Testis (tissue), 3 donors: ENCODE results near the gene NOS1AP. TPM values are rescaled to one million over a fixed set of nuclear protein-coding genes. Genes with fewer than 3 reads are reported as not detected.

Experiments
- DNase-seq: peaks from one replicate; pipeline ENCODE4 v3.0.0-alpha.2; 2019
- H3K27ac ChIP-seq, 2 donors: fragments of 200-600 bp; sonication (generic); one replicate each; pipeline ENCODE4 v1.5.1; 2019
- H3K27me3 ChIP-seq: fragments of 200-600 bp; sonication (generic); one replicate; pipeline ENCODE4 v1.5.1; 2019
- H3K36me3 ChIP-seq: fragments of 200-600 bp; sonication (generic); one replicate; pipeline ENCODE4 v1.5.1; 2017; ENCODE audit warnings: low read depth; ENCODE audit errors: missing control alignments
- H3K4me1 ChIP-seq: fragments of 200-600 bp; sonication (generic); one replicate; pipeline ENCODE4 v1.5.1; 2019
- H3K4me3 ChIP-seq, 2 donors: fragments of 200-600 bp; sonication (generic); one replicate each; pipeline ENCODE4 v1.5.1; 2017 to 2019
- H3K9me3 ChIP-seq: fragments of 200-600 bp; sonication (generic); one replicate; pipeline ENCODE4 v1.5.1; 2017
- POLR2A ChIP-seq: fragments of 450-650 bp; IDR thresholded peaks from one replicate; pipeline ENCODE4 v1.6.1; 2017; ENCODE audit warnings: antibody characterized with exemption, mild to moderate bottlenecking, moderate library complexity
- WGBS, 2 donors: methylation state at CpG; one replicate each; pipeline ENCODE4 v1.1.5; 2018; 5-methylcytosine and 5-hydroxymethylcytosine counted together
- intact Hi-C: fragments of 100-400 bp; cut with DNase I; formaldehyde crosslinking; loops from one replicate; pipeline ENCODE4 v1.15.1; 2023; ENCODE audit warnings: low total_unique reads
- polyA plus RNA-seq: library from polyadenylated mRNA; stranded (reverse); fragments of 350-450 nt; fragmentation: Illumina TruSeq; extraction: RNeasy Lipid Tissue Mini Kit (QIAGEN cat#74804); gene quantifications from one replicate; pipeline ENCODE4 v1.2.3, GENCODE V29; 2014; ENCODE audit warnings: low read depth, low replicate concordance; ENCODE audit not compliant: insufficient read depth
- total RNA-seq, 2 donors: library from RNA; depleted of rRNA; stranded (reverse); fragments of >200 nt; gene quantifications; one replicate each; pipeline ENCODE4 v1.2.3, GENCODE V29; 2016
- TF ChIP-seq, protein P1 (sequence below), 3 experiments: fragments of 450-650 bp in 2 of 3; fragments of 200-600 bp in 1 of 3; sonication (generic) in 1 of 3; IDR thresholded peaks; one replicate each; pipeline ENCODE4 v1.5.1; 2016 to 2019; ENCODE audit warnings: antibody characterized with exemption in 3 of 3, mild to moderate bottlenecking in 2 of 3, moderate library complexity in 1 of 3

The NOS1AP gene
- total and polyA plus RNA-seq, 3 donors from 2014 or later = 2.1 to 5.1 (median 4.1) TPM

DNA sequence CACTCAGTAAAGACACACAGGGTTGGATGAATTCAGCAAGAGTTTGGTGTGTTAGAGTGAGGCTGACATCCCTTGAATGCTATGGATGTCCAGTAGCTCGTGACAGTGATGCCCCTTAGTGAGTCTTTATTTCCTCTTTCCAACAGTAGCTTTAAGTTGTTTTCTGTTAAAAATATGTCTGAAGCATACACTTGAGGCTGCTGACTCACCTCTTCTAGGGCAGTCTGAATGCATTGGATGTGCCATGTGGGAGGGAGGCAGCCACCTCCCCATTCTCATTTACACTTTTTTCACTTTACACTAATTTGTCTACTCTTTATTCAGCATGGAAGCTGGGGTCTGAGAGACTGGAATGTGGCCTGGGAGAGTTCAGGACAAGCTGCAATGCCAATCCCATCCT lies 17.6 kb downstream of the NOS1AP start:
- no peaks in the 10 kb centered on the region for H3K27me3 ChIP-seq
- no peaks in the 10 kb centered on the region for H3K9me3 ChIP-seq
- H3K4me3 ChIP-seq = no peak overlapping the region
- H3K27ac ChIP-seq = no peak overlapping the region
- no peak for DNase-seq
- TF ChIP-seq, protein P1, sequence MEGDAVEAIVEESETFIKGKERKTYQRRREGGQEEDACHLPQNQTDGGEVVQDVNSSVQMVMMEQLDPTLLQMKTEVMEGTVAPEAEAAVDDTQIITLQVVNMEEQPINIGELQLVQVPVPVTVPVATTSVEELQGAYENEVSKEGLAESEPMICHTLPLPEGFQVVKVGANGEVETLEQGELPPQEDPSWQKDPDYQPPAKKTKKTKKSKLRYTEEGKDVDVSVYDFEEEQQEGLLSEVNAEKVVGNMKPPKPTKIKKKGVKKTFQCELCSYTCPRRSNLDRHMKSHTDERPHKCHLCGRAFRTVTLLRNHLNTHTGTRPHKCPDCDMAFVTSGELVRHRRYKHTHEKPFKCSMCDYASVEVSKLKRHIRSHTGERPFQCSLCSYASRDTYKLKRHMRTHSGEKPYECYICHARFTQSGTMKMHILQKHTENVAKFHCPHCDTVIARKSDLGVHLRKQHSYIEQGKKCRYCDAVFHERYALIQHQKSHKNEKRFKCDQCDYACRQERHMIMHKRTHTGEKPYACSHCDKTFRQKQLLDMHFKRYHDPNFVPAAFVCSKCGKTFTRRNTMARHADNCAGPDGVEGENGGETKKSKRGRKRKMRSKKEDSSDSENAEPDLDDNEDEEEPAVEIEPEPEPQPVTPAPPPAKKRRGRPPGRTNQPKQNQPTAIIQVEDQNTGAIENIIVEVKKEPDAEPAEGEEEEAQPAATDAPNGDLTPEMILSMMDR (IDR thresholded peaks at IDR 0.05) = no peak
- TF ChIP-seq POLR2A = no peak
- WGBS, 2 donors = 91 to 97% methylated on average over 1 of the region's 1 CpG
- intact Hi-C loops = no loop called here
- no peaks in the 10 kb centered on the region for H3K36me3 ChIP-seq
- H3K4me1 ChIP-seq = peaks cover 1% of the 10 kb centered on the region

DNA sequence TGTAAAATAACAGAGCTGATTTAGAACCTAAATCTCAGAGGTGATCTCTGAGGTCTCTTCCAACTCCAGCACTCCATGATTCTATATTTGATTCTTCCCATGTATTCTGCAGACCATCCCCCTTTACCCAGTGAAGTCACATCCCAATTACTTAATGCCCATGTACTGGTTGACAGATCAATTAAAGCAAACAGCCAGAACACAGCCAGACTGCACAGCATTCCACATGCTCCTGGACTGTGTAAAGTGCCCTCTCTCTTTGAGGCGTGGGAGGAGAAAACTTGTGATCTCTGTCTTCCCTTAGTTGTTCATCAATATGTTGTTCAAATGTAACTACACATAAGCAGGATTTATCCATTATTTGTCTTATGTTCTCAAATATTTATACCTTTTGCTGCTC lies 18.1 kb downstream of the NOS1AP start:
- Histone ChIP-seq H3K4me3 (no peak overlapping the region), H3K27ac (no peak overlapping the region), H3K27me3 (no peaks in the 10 kb centered on the region), H3K4me1 (peaks cover 3% of the 10 kb centered on the region), H3K36me3 (no peaks in the 10 kb centered on the region), H3K9me3 (no peaks in the 10 kb centered on the region)
- TF ChIP-seq, protein P1 (IDR thresholded peaks at IDR 0.05) = no peak
- no peak for TF ChIP-seq POLR2A
- 64 to 97% methylated on average over 1 of the region's 1 CpG for WGBS, 2 donors
- no peak for DNase-seq
- intact Hi-C loops = no loop called here

DNA sequence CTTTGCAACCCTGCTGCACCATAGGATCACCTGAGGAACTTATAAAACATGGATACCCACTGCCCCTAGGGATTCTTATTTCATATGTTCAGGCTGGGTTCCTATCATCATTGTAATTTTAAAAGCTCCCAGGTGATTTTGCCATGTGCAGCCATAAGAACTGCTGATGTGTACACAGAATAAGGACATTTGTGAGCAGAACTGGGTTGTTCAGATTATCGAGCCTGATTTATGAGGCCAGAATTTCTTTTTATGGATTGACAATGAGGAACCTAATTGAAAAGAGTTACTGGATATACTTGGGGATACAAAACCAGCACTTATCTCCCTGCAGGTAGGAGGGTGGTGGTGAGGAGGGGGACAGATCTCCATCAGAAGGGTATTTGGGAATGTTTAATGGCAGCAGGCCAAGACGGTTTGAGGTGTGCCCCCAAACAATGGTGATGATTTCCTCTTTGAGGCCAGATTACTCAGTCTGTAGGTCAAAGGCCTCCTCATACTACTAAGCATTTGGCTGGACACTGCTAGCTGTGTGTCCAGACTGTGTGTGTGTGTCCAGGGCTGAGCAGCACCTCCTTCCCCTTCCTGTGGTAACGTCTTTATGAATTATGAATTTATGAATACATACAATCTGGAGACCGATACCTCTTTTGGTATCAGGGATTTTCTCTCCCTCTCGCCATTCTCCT lies 18.9 kb downstream of the NOS1AP start:
- WGBS, 2 donors = 86 to 89% methylated on average over 5 of the region's 5 CpGs

DNA sequence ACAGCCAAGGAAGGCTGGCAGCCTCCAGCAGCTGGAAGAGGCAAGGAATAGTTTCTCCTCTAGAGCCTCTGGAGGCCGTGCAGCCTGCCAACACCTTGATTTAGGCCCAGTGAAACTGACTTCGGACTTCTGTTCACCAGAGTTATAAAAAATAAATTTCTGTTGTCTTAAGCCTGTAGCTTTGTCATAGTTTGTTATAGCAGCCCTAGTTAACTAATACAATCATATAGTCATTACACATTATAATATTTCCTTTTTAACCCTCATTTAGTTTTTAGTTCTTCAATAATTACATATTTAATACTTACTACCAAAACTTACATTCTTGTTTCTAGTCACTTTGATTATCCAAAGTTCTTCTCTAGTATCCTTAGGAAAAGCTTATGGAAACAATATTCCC lies 20.3 kb downstream of the NOS1AP start:
- 87 to 91% methylated on average over 2 of the region's 2 CpGs for WGBS, 2 donors
- no peak for TF ChIP-seq POLR2A
- TF ChIP-seq, protein P1 (IDR thresholded peaks at IDR 0.05) = no peak
- Histone ChIP-seq H3K27me3 (no peaks in the 10 kb centered on the region), H3K9me3 (no peaks in the 10 kb centered on the region), H3K27ac (no peak overlapping the region), H3K4me3 (no peak overlapping the region), H3K36me3 (no peaks in the 10 kb centered on the region), H3K4me1 (peaks cover 3% of the 10 kb centered on the region)
- DNase-seq = no peak
- intact Hi-C loops = no loop called here

More for the DNA sequence above, 18.9 kb downstream of the NOS1AP start:
- intact Hi-C loops = no loop called here
- TF ChIP-seq POLR2A = no peak
- TF ChIP-seq, protein P1 (IDR thresholded peaks at IDR 0.05) = no peak
- no peaks in the 10 kb centered on the region for H3K36me3 ChIP-seq
- H3K27me3 ChIP-seq = no peaks in the 10 kb centered on the region
- H3K4me1 ChIP-seq = peaks cover 3% of the 10 kb centered on the region
- no peak overlapping the region for H3K27ac ChIP-seq
- no peak overlapping the region for H3K4me3 ChIP-seq
- no peaks in the 10 kb centered on the region for H3K9me3 ChIP-seq
- DNase-seq = no peak

DNA sequence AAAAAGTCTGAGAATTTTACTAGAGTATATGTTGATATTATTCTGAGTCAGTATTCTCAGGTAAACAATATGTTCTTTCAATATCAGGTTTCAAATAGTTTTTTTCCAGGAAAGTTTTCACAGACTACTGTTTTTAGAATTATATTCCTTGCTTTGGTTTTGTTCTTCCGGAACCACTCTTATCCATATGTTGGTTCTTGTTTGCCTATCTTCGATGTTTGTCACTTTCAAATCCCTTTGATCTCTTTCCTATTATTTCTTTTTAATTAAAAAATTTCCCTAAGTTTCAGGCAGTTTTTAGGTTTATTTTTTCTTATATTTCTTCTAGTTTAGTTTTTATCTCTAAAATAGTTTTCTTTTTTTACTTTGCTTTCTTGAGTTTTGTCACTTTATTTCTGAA lies 20.9 kb downstream of the NOS1AP start:
- H3K4me1 ChIP-seq = peaks cover 3% of the 10 kb centered on the region
- no peak for TF ChIP-seq POLR2A
- TF ChIP-seq, protein P1 (IDR thresholded peaks at IDR 0.05) = no peak
- H3K36me3 ChIP-seq = no peaks in the 10 kb centered on the region
- no peak overlapping the region for H3K27ac ChIP-seq
- no peaks in the 10 kb centered on the region for H3K27me3 ChIP-seq
- DNase-seq = no peak
- no peaks in the 10 kb centered on the region for H3K9me3 ChIP-seq
- H3K4me3 ChIP-seq = no peak overlapping the region
- intact Hi-C loops = no loop called here
- 64 to 79% methylated on average over 2 of the region's 2 CpGs for WGBS, 2 donors
